NB4 (cell line): Measurements from ENCODE around the gene C1QTNF8.

Source experiments
- MYC ChIP-seq: IDR thresholded peaks from 2 replicates; pipeline ENCODE4 v1.6.1; 2011; ENCODE audit warnings: low read depth, low read length
- POLR2A ChIP-seq: IDR thresholded peaks from 2 replicates; pipeline ENCODE4 v1.6.1; 2011; ENCODE audit warnings: mild to moderate bottlenecking; ENCODE audit not compliant: insufficient read length; ENCODE audit errors: extremely low read depth
- TF ChIP-seq, protein P1 (sequence below): IDR thresholded peaks from one replicate; pipeline ENCODE4 v1.5.1; 2012; ENCODE audit warnings: low read depth, low read length
- TF ChIP-seq, protein P2 (sequence below): IDR thresholded peaks from 2 replicates; pipeline ENCODE4 v1.6.1; 2011; ENCODE audit warnings: low read depth, low read length

DNA sequence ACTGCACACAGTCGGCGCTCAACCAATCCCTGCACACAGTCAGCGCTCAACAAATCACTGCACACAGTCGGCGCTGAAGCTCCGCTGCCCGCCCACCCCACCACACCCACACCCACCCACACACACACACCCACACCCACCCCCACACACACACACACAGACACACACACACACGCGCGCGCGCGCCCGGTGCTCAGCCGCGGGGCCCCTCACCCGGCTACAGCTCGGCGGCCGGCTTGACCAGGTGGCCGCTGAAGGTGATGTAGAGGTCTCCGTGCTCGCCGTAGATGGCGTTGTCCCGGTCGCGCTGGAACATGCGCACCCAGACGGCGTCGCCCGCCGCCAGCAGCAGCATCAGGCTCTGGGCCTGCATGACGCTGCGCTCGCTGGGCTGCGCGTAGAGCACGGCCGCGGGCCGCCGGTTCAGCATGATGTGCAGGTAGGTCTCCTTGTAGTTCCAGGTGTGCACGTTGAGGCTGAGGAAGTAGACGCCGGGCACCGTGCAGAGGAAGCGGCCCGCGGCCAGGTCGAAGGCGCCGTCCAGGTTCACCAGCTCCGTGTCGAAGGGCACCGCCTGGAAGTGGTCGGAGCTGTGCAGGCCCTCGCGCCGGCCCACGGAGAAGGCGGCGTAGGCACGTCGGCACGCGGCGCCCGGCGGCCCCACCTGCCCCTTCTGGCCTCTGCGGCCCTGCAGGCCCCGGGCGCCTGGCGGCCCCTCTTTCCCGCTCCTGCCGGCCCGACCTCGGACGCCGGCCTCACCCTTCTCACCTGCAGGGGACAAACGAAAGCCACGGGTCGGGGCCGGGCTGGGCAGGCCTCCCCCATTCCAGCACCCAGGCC lies 2.5 kb downstream of the C1QTNF8 start:
- TF ChIP-seq, protein P1, sequence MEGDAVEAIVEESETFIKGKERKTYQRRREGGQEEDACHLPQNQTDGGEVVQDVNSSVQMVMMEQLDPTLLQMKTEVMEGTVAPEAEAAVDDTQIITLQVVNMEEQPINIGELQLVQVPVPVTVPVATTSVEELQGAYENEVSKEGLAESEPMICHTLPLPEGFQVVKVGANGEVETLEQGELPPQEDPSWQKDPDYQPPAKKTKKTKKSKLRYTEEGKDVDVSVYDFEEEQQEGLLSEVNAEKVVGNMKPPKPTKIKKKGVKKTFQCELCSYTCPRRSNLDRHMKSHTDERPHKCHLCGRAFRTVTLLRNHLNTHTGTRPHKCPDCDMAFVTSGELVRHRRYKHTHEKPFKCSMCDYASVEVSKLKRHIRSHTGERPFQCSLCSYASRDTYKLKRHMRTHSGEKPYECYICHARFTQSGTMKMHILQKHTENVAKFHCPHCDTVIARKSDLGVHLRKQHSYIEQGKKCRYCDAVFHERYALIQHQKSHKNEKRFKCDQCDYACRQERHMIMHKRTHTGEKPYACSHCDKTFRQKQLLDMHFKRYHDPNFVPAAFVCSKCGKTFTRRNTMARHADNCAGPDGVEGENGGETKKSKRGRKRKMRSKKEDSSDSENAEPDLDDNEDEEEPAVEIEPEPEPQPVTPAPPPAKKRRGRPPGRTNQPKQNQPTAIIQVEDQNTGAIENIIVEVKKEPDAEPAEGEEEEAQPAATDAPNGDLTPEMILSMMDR, result no peak
- TF ChIP-seq POLR2A, result no peak
- TF ChIP-seq, protein P2, sequence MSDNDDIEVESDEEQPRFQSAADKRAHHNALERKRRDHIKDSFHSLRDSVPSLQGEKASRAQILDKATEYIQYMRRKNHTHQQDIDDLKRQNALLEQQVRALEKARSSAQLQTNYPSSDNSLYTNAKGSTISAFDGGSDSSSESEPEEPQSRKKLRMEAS, result no peak
- TF ChIP-seq MYC, result no peak
